Ascending aorta (tissue), 2 donors: ENCODE data around the gene USO1. TPM values are rescaled to one million over a fixed set of nuclear protein-coding genes. Genes with fewer than 3 reads are reported as not detected.

Experiments
- DNase-seq, 2 donors: peaks; one replicate each; pipeline ENCODE4 v3.0.0-alpha.2; 2019; ENCODE audit warnings: low spot score in 2 of 2
- H3K27ac ChIP-seq, 2 donors: fragments of 200-600 bp; sonication (generic); one replicate each; pipeline ENCODE4 v1.5.1; 2016 to 2017; ENCODE audit warnings: mild to moderate bottlenecking in 1 of 2
- H3K27me3 ChIP-seq: fragments of 200-600 bp; sonication (generic); one replicate; pipeline ENCODE4 v1.5.1; 2017
- H3K36me3 ChIP-seq, 2 donors: fragments of 200-600 bp; sonication (generic); one replicate each; pipeline ENCODE4 v1.5.1; 2016
- H3K4me1 ChIP-seq, 2 donors: fragments of 200-600 bp; sonication (generic); one replicate each; pipeline ENCODE4 v1.5.1; 2016 to 2017; ENCODE audit warnings: mild to moderate bottlenecking in 1 of 2
- H3K4me3 ChIP-seq, 2 donors: fragments of 200-600 bp; sonication (generic); one replicate each; pipeline ENCODE4 v1.5.1; 2016 to 2017; ENCODE audit warnings: mild to moderate bottlenecking in 1 of 2
- H3K9me3 ChIP-seq, 2 donors: fragments of 200-600 bp; sonication (generic); one replicate each; pipeline ENCODE4 v1.5.1; 2016
- CTCF ChIP-seq, 3 experiments: fragments of 200-600 bp in 2 of 3; fragments of 450-650 bp in 1 of 3; sonication (generic) in 2 of 3; IDR thresholded peaks; one replicate each; pipeline ENCODE4 v1.5.1; 2016 to 2019; ENCODE audit warnings: antibody characterized with exemption in 3 of 3, mild to moderate bottlenecking in 1 of 3, moderate library complexity in 1 of 3
- intact Hi-C: fragments of 100-400 bp; cut with DNase I; formaldehyde crosslinking; loops from one replicate; pipeline ENCODE4 v1.15.1; 2023
- total RNA-seq: library from RNA; depleted of rRNA; stranded (reverse); fragments of >200 nt; gene quantifications from one replicate; pipeline ENCODE4 v1.1.0, GENCODE V29; 2016

Gene USO1
- total RNA-seq, 1 donor from 2014 or later: 25.5 TPM

- no peak overlapping the region for H3K4me3 ChIP-seq
- TF ChIP-seq CTCF (IDR thresholded peaks at IDR 0.05): no peak
- no peaks in the 10 kb centered on the region for H3K27me3 ChIP-seq
- H3K4me1 ChIP-seq: no peaks in the 10 kb centered on the region
- peaks cover 5% of the 10 kb centered on the region in 2 donors for H3K36me3 ChIP-seq
- H3K27ac ChIP-seq: no peak overlapping the region
- DNase-seq: no peak
- intact Hi-C loops: no loop called here
- H3K9me3 ChIP-seq: no peaks in the 10 kb centered on the region
Observed at GRCh38 chr4:75820676-75821075, 96.3 kb downstream of the USO1 start.

GRCh38 chr4:75821216-75821615 is 96.8 kb downstream of the USO1 start:
- no peak for TF ChIP-seq CTCF (IDR thresholded peaks at IDR 0.05)
- intact Hi-C loops: no loop called here
- Histone ChIP-seq H3K9me3 (no peaks in the 10 kb centered on the region), H3K4me1 (no peaks in the 10 kb centered on the region), H3K36me3 (no peaks in the 10 kb centered on the region), H3K27ac (no peak overlapping the region), H3K4me3 (no peak overlapping the region), H3K27me3 (no peaks in the 10 kb centered on the region)
- DNase-seq: no peak

- intact Hi-C loops: no loop called here
- Histone ChIP-seq H3K4me3 (no peak overlapping the region), H3K4me1 (no peaks in the 10 kb centered on the region), H3K9me3 (no peaks in the 10 kb centered on the region), H3K27me3 (no peaks in the 10 kb centered on the region), H3K36me3 (no peaks in the 10 kb centered on the region), H3K27ac (no peak overlapping the region)
- TF ChIP-seq CTCF (IDR thresholded peaks at IDR 0.05): no peak
- DNase-seq: no peak
Observed at GRCh38 chr4:75821966-75822365, 97.6 kb downstream of the USO1 start.

GRCh38 chr4:75822416-75822815 is 98.0 kb downstream of the USO1 start:
- Histone ChIP-seq H3K9me3 (no peaks in the 10 kb centered on the region), H3K27me3 (no peaks in the 10 kb centered on the region), H3K36me3 (no peaks in the 10 kb centered on the region), H3K4me3 (no peak overlapping the region), H3K27ac (no peak overlapping the region), H3K4me1 (no peaks in the 10 kb centered on the region)
- no peak for TF ChIP-seq CTCF (IDR thresholded peaks at IDR 0.05)
- DNase-seq: no peak
- intact Hi-C loops: no loop called here

GRCh38 chr4:75823812-75824211 is 99.4 kb downstream of the USO1 start:
- Histone ChIP-seq H3K4me3 (no peak overlapping the region), H3K36me3 (no peaks in the 10 kb centered on the region), H3K27ac (no peak overlapping the region), H3K9me3 (no peaks in the 10 kb centered on the region), H3K4me1 (no peaks in the 10 kb centered on the region), H3K27me3 (no peaks in the 10 kb centered on the region)
- DNase-seq: no peak
- intact Hi-C loops: no loop called here
- TF ChIP-seq CTCF (IDR thresholded peaks at IDR 0.05): no peak

DNA sequence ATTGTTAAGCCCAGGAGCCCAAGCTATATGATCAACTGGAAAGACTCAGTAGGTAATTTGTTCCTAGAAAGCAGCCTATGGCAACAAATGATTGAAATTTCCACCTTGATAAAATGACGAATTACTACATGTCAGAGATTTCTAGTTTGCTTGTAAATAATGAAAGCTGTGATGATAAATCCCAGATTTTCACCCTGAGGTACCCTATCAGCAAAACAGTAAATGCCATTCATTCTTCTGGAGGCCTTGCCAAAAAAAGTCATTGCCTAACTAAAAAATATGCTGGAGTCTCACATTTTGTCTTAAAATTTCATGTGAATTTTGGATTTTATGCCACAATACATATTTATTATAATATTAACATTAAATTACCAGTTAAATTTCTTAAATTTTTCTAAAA is 106.5 kb downstream of the USO1 start:
- H3K36me3 ChIP-seq: no peaks in the 10 kb centered on the region

More for the DNA sequence above, 106.5 kb downstream of the USO1 start:
- TF ChIP-seq CTCF (IDR thresholded peaks at IDR 0.05): no peak
- DNase-seq: no peak
- Histone ChIP-seq H3K4me1 (no peaks in the 10 kb centered on the region), H3K9me3 (no peaks in the 10 kb centered on the region), H3K27me3 (no peaks in the 10 kb centered on the region), H3K27ac (no peak overlapping the region), H3K4me3 (no peak overlapping the region)
- intact Hi-C loops: no loop called here
